Measurements from ENCODE around the gene TMPRSS7. TPM values are rescaled to one million over a fixed set of nuclear protein-coding genes. Genes with fewer than 3 reads are reported as not detected.

Gene TMPRSS7
- total RNA-seq: not detected

- WGBS, 2 donors: 92 to 96% methylated on average over 4 of the region's 4 CpGs
These were observed at the start of gene TMPRSS7 for GRCh38 chr3:112034436-112034835. Gene TMPRSS7 (plus strand): TSS chr3:112034736. CDS start chr3:112034846, 110 bp downstream.

GRCh38 chr3:111986800-111987199, 47.7 kb upstream of the TMPRSS7 start:
- Histone ChIP-seq H3K36me3 (replicated peaks in 1 of 2; ENCODE audit: insufficient read depth in 1 of 2, low read depth in 2 of 2) (peaks cover 8 to 16% of the 10 kb centered on the region in 2 donors), H3K4me3 (no peak overlapping the region), H3K4me1 (peaks cover 6% of the 10 kb centered on the region), H3K9me3 (no peaks in the 10 kb centered on the region), H3K27ac (no peak overlapping the region), H3K27me3 (no peaks in the 10 kb centered on the region)
- ATAC-seq: no peak
- WGBS, 2 donors: 75% methylated on average over 3 of the region's 3 CpGs
- intact Hi-C loops (cut with DNase I): no loop called here
- TF ChIP-seq CTCF (IDR thresholded peaks at IDR 0.05) (no peak), POLR2A (IDR thresholded peaks at IDR 0.05) (no peak)
- DNase-seq: no peak

More at GRCh38 chr3:112034436-112034835, at the start of gene TMPRSS7:
- no peak within 1 kb of the TSS for H3K27ac ChIP-seq
- H3K4me1 ChIP-seq: no peaks in the 10 kb centered on the region
- no peak for ATAC-seq
- no peaks in the 10 kb centered on the region for H3K36me3 ChIP-seq (replicated peaks in 1 of 2; ENCODE audit: insufficient read depth in 1 of 2, low read depth in 2 of 2)
- H3K27me3 ChIP-seq: no peaks in the 10 kb centered on the region
- no peak within 1 kb of the TSS for H3K4me3 ChIP-seq
- H3K9me3 ChIP-seq: no peaks in the 10 kb centered on the region
- intact Hi-C loops (cut with DNase I): no loop called here
- DNase-seq: no peak
- TF ChIP-seq CTCF (IDR thresholded peaks at IDR 0.05) (no peak), POLR2A (IDR thresholded peaks at IDR 0.05) (no peak)

- Histone ChIP-seq H3K9me3 (no peaks in the 10 kb centered on the region), H3K27me3 (no peaks in the 10 kb centered on the region), H3K4me1 (no peaks in the 10 kb centered on the region), H3K27ac (no peak overlapping the region), H3K4me3 (no peak overlapping the region), H3K36me3 (replicated peaks in 1 of 2; ENCODE audit: insufficient read depth in 1 of 2, low read depth in 2 of 2) (peaks cover 8 to 19% of the 10 kb centered on the region in 2 donors)
- peak; percentile 52 to 66 (median 62) for TF ChIP-seq CTCF (IDR thresholded peaks at IDR 0.05)
- TF ChIP-seq POLR2A (IDR thresholded peaks at IDR 0.05): no peak
- WGBS, 2 donors: 49 to 55% methylated on average over 3 of the region's 3 CpGs
- DNase-seq (peak in 1 of 4 donors; percentile 13), ATAC-seq (peak; percentile 75)
- intact Hi-C loops (cut with DNase I): no loop called here
These were observed 45.4 kb upstream of the TMPRSS7 start for GRCh38 chr3:111989061-111989678.

GRCh38 chr3:111993038-111993437, 41.5 kb upstream of the TMPRSS7 start:
- H3K9me3 ChIP-seq: no peaks in the 10 kb centered on the region
- ATAC-seq (no peak), DNase-seq (no peak)
- TF ChIP-seq POLR2A (IDR thresholded peaks at IDR 0.05) (no peak), CTCF (IDR thresholded peaks at IDR 0.05) (no peak)
- 98% methylated on average over 2 of the region's 2 CpGs for WGBS, 2 donors
- no peaks in the 10 kb centered on the region for H3K4me1 ChIP-seq
- intact Hi-C loops (cut with DNase I): no loop called here
- H3K36me3 ChIP-seq (replicated peaks in 1 of 2; ENCODE audit: insufficient read depth in 1 of 2, low read depth in 2 of 2): peaks cover 0 to 10% of the 10 kb centered on the region in 2 donors
- no peak overlapping the region for H3K27ac ChIP-seq
- H3K27me3 ChIP-seq: no peaks in the 10 kb centered on the region
- no peak overlapping the region for H3K4me3 ChIP-seq

Measured in body of pancreas (tissue), 4 donors.